ENCODE measurements around the gene MEX3A.

DNA sequence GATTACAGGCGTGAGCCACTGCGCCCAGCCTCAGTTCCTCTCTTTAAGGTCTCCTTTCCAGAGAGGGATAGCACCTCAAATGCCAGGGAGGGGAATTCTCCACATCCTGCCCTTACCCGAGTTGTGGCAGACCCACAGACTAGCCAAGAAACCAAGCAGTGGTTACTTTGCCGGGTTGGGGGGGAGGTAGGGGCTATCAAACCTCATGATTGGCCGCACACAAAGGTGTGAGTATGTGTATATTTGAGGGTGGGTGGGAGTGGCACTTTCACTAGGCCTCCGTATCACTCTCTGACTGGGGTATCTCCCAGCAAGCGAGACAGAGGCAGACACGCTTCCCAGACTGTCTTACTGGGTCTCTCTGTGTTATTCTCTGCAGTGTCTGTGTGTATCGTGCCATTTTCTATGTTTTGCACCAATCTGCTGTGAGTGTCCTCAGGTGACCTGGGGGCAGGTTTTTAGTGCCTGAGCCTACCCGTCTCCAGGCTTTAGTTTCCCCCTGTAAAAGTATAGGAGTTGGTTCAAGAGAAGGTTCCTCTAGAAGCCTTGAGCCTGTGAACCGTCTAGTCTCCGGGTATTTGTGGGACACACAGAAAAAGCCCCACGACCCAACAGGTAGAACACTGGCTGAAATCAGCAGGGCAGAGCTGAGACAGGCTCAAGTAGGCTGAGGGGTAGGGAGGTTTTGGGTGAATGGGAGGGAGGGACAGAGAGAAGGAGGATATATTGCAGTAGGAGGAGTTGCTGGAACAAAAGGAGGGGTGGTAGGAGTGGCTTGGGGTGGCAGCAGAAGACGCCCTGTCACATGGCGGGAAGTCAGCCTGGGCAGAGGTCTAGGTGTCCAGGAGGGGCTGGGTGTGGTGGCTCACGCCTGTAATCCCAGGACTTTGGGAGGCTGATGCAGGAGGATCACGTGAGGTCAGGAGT, 42.6 kb upstream of the MEX3A start:
- TF ChIP-seq, protein P1, sequence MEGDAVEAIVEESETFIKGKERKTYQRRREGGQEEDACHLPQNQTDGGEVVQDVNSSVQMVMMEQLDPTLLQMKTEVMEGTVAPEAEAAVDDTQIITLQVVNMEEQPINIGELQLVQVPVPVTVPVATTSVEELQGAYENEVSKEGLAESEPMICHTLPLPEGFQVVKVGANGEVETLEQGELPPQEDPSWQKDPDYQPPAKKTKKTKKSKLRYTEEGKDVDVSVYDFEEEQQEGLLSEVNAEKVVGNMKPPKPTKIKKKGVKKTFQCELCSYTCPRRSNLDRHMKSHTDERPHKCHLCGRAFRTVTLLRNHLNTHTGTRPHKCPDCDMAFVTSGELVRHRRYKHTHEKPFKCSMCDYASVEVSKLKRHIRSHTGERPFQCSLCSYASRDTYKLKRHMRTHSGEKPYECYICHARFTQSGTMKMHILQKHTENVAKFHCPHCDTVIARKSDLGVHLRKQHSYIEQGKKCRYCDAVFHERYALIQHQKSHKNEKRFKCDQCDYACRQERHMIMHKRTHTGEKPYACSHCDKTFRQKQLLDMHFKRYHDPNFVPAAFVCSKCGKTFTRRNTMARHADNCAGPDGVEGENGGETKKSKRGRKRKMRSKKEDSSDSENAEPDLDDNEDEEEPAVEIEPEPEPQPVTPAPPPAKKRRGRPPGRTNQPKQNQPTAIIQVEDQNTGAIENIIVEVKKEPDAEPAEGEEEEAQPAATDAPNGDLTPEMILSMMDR (IDR thresholded peaks at IDR 0.05; ENCODE audit: low read depth, low read length, poor library complexity, severe bottlenecking): no peak
- no peak for TF ChIP-seq EZH2phosphoT487 (IDR thresholded peaks at IDR 0.05; ENCODE audit: borderline replicate concordance, low read length)
